HEK293T (cell line): ENCODE measurements around the gene NFE2.

Experiments
- CTCF ChIA-PET: fragments of 350-600 bp; formaldehyde crosslinking; extraction: SDS; loops from one replicate; lab custom pipeline; 2021; ENCODE audit warnings: antibody characterized with exemption, inconsistent platforms; lab: Yijun Ruan, JAX
- POLR2A ChIA-PET: fragments of 350-600 bp; formaldehyde crosslinking; extraction: SDS; loops from one replicate; lab custom pipeline; 2020; ENCODE audit warnings: antibody characterized with exemption, inconsistent platforms; lab: Yijun Ruan, JAX
- DNase-seq: peaks from one replicate; pipeline ENCODE4 v3.0.0; 2012; ENCODE audit warnings: mixed read lengths; ENCODE audit errors: extremely low spot score
- ARNT ChIP-seq: fragments of 450-650 bp; IDR thresholded peaks from 2 replicates; pipeline ENCODE4 v1.6.1; 2017; ENCODE audit warnings: mild to moderate bottlenecking
- BHLHE40 ChIP-seq: fragments of 450-650 bp; IDR thresholded peaks from 2 replicates; pipeline ENCODE4 v1.6.1; 2016; ENCODE audit warnings: mild to moderate bottlenecking, moderate library complexity, borderline replicate concordance
- CTBP1 ChIP-seq: fragments of 450-650 bp; IDR thresholded peaks from 2 replicates; pipeline ENCODE4 v1.6.1; 2016; ENCODE audit warnings: borderline replicate concordance
- ELF4 ChIP-seq: fragments of 450-650 bp; IDR thresholded peaks from 2 replicates; pipeline ENCODE4 v1.6.1; 2017; ENCODE audit warnings: antibody characterized with exemption
- FOXA1 ChIP-seq: fragments of 450-650 bp; IDR thresholded peaks from 2 replicates; pipeline ENCODE4 v1.6.1; 2016; ENCODE audit warnings: mild to moderate bottlenecking
- FOXK2 ChIP-seq: fragments of 450-650 bp; IDR thresholded peaks from 2 replicates; pipeline ENCODE4 v1.6.1; 2016; ENCODE audit warnings: mild to moderate bottlenecking
- FOXM1 ChIP-seq: fragments of 450-650 bp; IDR thresholded peaks from 2 replicates; pipeline ENCODE4 v1.6.1; 2017; ENCODE audit warnings: mild to moderate bottlenecking, borderline replicate concordance
- HDGF ChIP-seq: fragments of 450-650 bp; IDR thresholded peaks from 2 replicates; pipeline ENCODE4 v1.6.1; 2017; ENCODE audit warnings: antibody characterized with exemption, borderline replicate concordance
- L3MBTL2 ChIP-seq: fragments of 450-650 bp; conservative IDR thresholded peaks from 2 replicates; pipeline ENCODE4 v1.6.1; 2016; ENCODE audit warnings: mild to moderate bottlenecking
- LEF1 ChIP-seq: fragments of 450-650 bp; IDR thresholded peaks from 2 replicates; pipeline ENCODE4 v1.6.1; 2017; ENCODE audit warnings: mild to moderate bottlenecking, borderline replicate concordance
- NFRKB ChIP-seq: fragments of 450-650 bp; IDR thresholded peaks from 2 replicates; pipeline ENCODE4 v1.6.1; 2016; ENCODE audit warnings: mild to moderate bottlenecking, moderate library complexity
- PKNOX1 ChIP-seq: fragments of 450-650 bp; IDR thresholded peaks from 2 replicates; pipeline ENCODE4 v1.6.1; 2016
- SP1 ChIP-seq: fragments of 450-650 bp; IDR thresholded peaks from 2 replicates; pipeline ENCODE4 v1.6.1; 2017
- SUZ12 ChIP-seq: fragments of 450-650 bp; IDR thresholded peaks from 2 replicates; pipeline ENCODE4 v1.6.1; 2016; ENCODE audit warnings: mild to moderate bottlenecking
- TARDBP ChIP-seq: fragments of 450-650 bp; IDR thresholded peaks from 2 replicates; pipeline ENCODE4 v1.6.1; 2016
- ZNF384 ChIP-seq: fragments of 450-650 bp; IDR thresholded peaks from 2 replicates; pipeline ENCODE4 v1.6.1; 2016

NFE2 gene

GRCh38 chr12:54300732-54301427 is at the start of gene NFE2:
TSS of gene NFE2 (minus strand) at chr12:54301015. CDS start at chr12:54295248, 5,767 bp downstream.
- TF ChIP-seq SUZ12 (no peak), HDGF (no peak), FOXK2 (no peak), FOXA1 (no peak), ARNT (no peak), BHLHE40 (no peak), CTBP1 (no peak), L3MBTL2 (no peak; the same call in 1 of the 2 replicates), LEF1 (no peak), TARDBP (no peak), ZNF384 (no peak), FOXM1 (no peak), NFRKB (no peak)
- POLR2A ChIA-PET = interaction anchor here (1.1 to 4.3 kb wide), 3 partner anchors 11 to 21 kb away, joined by 3 to 38 read pairs (median 4); partner anchors contain the start of genes CBX5 and HNRNPA1
- peak; percentile 62 for DNase-seq
- CTCF ChIA-PET = interaction anchor here (0.6 to 1.1 kb wide), 4 partner anchors 8 to 94 kb away, joined by 3 to 9 read pairs (median 4); no protein-coding TSS in a partner anchor

- no peak for DNase-seq
- ChIA-PET CTCF (no interaction called here), POLR2A (no interaction called here)
These were observed 48.9 kb upstream of the NFE2 start for GRCh38 chr12:54349679-54350078.

GRCh38 chr12:54349036-54349435 is 48.2 kb upstream of the NFE2 start:
- ChIA-PET CTCF (no interaction called here), POLR2A (no interaction called here)
- no peak for DNase-seq
- no peak for TF ChIP-seq SP1
- TF ChIP-seq ARNT = no peak
- no peak for TF ChIP-seq CTBP1
- no peak for TF ChIP-seq LEF1
- no peak for TF ChIP-seq HDGF
- TF ChIP-seq BHLHE40 = no peak
- TF ChIP-seq TARDBP = no peak
- TF ChIP-seq FOXM1 = no peak
- no peak for TF ChIP-seq FOXK2
- TF ChIP-seq SUZ12 = no peak
- no peak for TF ChIP-seq ELF4
- TF ChIP-seq NFRKB = no peak
- no peak for TF ChIP-seq PKNOX1
- no peak for TF ChIP-seq ZNF384
- TF ChIP-seq L3MBTL2 = no peak
- no peak for TF ChIP-seq FOXA1

More at GRCh38 chr12:54349679-54350078, 48.9 kb upstream of the NFE2 start:
- no peak for TF ChIP-seq L3MBTL2
- TF ChIP-seq LEF1 = no peak
- TF ChIP-seq SUZ12 = no peak
- TF ChIP-seq FOXK2 = no peak
- no peak for TF ChIP-seq TARDBP
- TF ChIP-seq FOXA1 = no peak
- TF ChIP-seq BHLHE40 = no peak
- no peak for TF ChIP-seq NFRKB
- no peak for TF ChIP-seq CTBP1
- no peak for TF ChIP-seq ZNF384

- no peak for TF ChIP-seq SP1
- no peak for TF ChIP-seq ELF4
- ChIA-PET POLR2A (interaction anchor here (1.0 to 2.1 kb wide), 3 partner anchors 11 to 62 kb away, joined by 3 to 9 read pairs (median 3); partner anchors contain the start of genes CBX5 and HNRNPA1), CTCF (interaction anchor here (0.5 kb wide), 1 partner anchor 357 kb away, joined by 3 read pairs; the partner anchor contains the start of gene HOXC10)
- DNase-seq = no peak
These were observed 40.8 kb upstream of the NFE2 start for GRCh38 chr12:54341378-54342300.

- CTCF ChIA-PET = no interaction called here
- DNase-seq = no peak
- TF ChIP-seq SUZ12 (no peak), PKNOX1 (no peak), L3MBTL2 (no peak), SP1 (no peak), BHLHE40 (no peak), ZNF384 (no peak), CTBP1 (no peak), TARDBP (no peak), ARNT (no peak), FOXA1 (no peak), ELF4 (no peak), HDGF (no peak), FOXM1 (no peak)
- POLR2A ChIA-PET = interaction anchor here (1.0 to 2.1 kb wide), 3 partner anchors 12 to 61 kb away, joined by 3 to 9 read pairs (median 3); partner anchors contain the start of genes CBX5 and HNRNPA1
These were observed 40.0 kb upstream of the NFE2 start for GRCh38 chr12:54340846-54341245.
